Measurements from ENCODE around the gene TMEM51. TPM values are rescaled to one million over a fixed set of nuclear protein-coding genes. Genes with fewer than 3 reads are reported as not detected.
A peak's percentile ranks its signal among the peaks of the same experiment; 100 is the strongest.

Gene TMEM51
- total and polyA plus RNA-seq, 8 donors, result 18.2 to 42.1 (median 25.6) TPM

DNA sequence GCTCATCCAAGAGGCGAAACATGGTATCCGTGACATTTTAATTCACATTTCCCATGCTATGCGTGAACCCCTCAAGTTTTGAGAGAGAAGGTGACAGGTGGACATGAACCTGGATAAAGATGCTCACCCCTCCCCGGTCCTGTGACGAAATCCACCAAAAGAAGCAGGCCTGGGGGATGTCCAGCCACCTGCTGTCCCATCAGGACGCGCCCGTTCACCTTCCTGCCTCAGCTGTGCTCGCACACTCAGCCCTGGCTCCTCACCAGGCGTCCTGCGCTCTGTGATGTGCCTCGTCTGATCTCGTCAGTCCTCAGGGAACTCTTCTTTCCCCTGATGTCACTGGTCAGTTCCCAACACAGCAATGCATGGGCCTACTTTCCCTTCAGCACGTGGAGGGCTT is 103.8 kb downstream of the TMEM51 start:
- Histone ChIP-seq H3K36me3 (no peaks in the 10 kb centered on the region), H3K9me3 (no peaks in the 10 kb centered on the region), H3K27me3 (no peaks in the 10 kb centered on the region), H3K4me1 (peaks cover 0 to 16% (median 10%) of the 10 kb centered on the region in 3 donors), H3K4me3 (no peak overlapping the region), H3K27ac (no peak overlapping the region)
- FAIRE-seq, result no peak
- DNase-seq, result no peak
- 77 to 89% methylated on average over 14 of the region's 14 CpGs for WGBS, 2 donors
- no peak for ATAC-seq
- TF ChIP-seq, protein P1, sequence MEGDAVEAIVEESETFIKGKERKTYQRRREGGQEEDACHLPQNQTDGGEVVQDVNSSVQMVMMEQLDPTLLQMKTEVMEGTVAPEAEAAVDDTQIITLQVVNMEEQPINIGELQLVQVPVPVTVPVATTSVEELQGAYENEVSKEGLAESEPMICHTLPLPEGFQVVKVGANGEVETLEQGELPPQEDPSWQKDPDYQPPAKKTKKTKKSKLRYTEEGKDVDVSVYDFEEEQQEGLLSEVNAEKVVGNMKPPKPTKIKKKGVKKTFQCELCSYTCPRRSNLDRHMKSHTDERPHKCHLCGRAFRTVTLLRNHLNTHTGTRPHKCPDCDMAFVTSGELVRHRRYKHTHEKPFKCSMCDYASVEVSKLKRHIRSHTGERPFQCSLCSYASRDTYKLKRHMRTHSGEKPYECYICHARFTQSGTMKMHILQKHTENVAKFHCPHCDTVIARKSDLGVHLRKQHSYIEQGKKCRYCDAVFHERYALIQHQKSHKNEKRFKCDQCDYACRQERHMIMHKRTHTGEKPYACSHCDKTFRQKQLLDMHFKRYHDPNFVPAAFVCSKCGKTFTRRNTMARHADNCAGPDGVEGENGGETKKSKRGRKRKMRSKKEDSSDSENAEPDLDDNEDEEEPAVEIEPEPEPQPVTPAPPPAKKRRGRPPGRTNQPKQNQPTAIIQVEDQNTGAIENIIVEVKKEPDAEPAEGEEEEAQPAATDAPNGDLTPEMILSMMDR (IDR thresholded peaks at IDR 0.05), result no peak
- intact Hi-C loops (cut with DNase I), result no loop called here

GRCh38 chr1:15258833-15259621 is 105.5 kb downstream of the TMEM51 start:
- no peak overlapping the region for H3K27ac ChIP-seq
- intact Hi-C loops (cut with DNase I), result no loop called here
- FAIRE-seq, result no peak
- no peak for DNase-seq
- H3K27me3 ChIP-seq, result no peaks in the 10 kb centered on the region
- ATAC-seq, result peak in 1 of 4 donors; percentile 18
- H3K9me3 ChIP-seq, result no peaks in the 10 kb centered on the region
- H3K4me1 ChIP-seq, result peaks cover 0 to 16% (median 10%) of the 10 kb centered on the region in 3 donors
- H3K36me3 ChIP-seq, result no peaks in the 10 kb centered on the region
- WGBS, 2 donors, result 85 to 86% methylated on average over 13 of the region's 13 CpGs
- TF ChIP-seq, protein P1 (IDR thresholded peaks at IDR 0.05), result no peak
- H3K4me3 ChIP-seq, result no peak overlapping the region

DNA sequence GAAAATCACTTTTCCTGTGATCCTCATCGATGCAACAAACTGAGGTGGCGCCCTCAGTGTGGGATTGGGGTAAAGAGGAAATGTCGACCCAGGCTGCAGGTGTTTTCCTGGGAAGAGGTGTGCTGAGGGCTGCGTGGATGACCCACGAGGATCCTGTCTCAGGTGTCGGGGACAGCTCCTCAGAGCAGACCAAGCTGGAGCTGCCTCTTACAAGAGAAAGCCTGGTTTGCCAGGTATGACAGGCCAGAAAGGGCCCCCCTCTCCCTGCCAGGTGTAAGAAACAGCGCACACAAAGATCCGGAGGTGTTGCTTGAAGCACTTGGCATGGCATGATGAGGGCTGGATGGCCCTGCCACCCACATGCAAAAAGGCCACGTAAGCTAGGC is 106.1 kb downstream of the TMEM51 start:
- intact Hi-C loops (cut with DNase I), result no loop called here
- Histone ChIP-seq H3K27ac (peak overlapping the region in 1 of 4 donors; percentile 28), H3K4me3 (no peak overlapping the region), H3K27me3 (no peaks in the 10 kb centered on the region), H3K36me3 (no peaks in the 10 kb centered on the region), H3K9me3 (no peaks in the 10 kb centered on the region), H3K4me1 (peaks cover 0 to 16% (median 10%) of the 10 kb centered on the region in 3 donors)
- DNase-seq, result no peak
- no peak for ATAC-seq
- no peak for FAIRE-seq
- TF ChIP-seq, protein P1 (IDR thresholded peaks at IDR 0.05), result no peak
- 87 to 89% methylated on average over 9 of the region's 9 CpGs for WGBS, 2 donors

DNA sequence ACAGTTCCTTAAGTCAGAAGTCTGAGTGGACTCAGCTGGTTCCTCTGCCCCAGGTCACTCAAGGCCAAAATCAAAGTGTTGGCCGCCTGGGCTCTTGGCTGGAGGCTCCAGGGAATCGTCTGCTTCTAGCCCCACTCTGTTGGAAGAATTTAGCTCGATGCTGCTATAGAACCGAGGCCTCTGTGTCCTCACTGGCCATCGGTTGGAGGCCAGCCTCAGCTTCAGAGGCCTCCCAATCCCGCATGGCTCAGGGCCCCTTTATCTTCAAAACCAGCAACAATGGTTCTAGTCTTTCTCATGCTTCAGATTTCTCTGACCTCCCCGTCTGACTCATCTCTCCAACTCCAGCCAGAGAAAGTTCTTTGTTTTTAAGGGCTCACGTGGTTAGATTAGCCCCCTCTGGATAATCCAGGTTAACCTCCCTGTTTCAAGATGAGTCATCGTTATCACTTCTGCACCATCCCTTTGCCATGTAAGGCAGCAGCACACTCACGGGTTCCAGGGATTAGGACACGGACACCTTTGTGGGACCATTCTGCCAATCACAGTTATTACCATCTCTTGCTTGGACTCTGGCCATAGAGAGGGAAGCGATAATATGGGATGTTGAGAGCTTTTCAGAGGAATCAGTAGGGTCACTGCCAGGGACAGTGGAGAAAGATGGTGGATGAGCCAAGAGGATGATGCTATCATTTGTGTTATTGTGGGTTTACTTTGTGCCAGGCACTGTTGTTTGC is 107.0 kb downstream of the TMEM51 start:
- intact Hi-C loops (cut with DNase I), result no loop called here
- 60 to 68% methylated on average over 12 of the region's 12 CpGs for WGBS, 2 donors
- Histone ChIP-seq H3K4me1 (peaks cover 0 to 16% (median 10%) of the 10 kb centered on the region in 3 donors), H3K36me3 (no peaks in the 10 kb centered on the region), H3K9me3 (no peaks in the 10 kb centered on the region), H3K27me3 (no peaks in the 10 kb centered on the region), H3K27ac (peak overlapping the region in 2 of 4 donors; percentile 60 to 63), H3K4me3 (no peak overlapping the region)
- FAIRE-seq (no peak), DNase-seq (peak in 1 of 6 donors; percentile 43), ATAC-seq (peak; percentile 49 to 78 (median 56))
- TF ChIP-seq, protein P1 (IDR thresholded peaks at IDR 0.05), result no peak
